Measurements from ENCODE around the gene HOXB4. TPM values are rescaled to one million over a fixed set of nuclear protein-coding genes. Genes with fewer than 3 reads are reported as not detected.

HOXB4 gene
- total and polyA plus RNA-seq, 10 of the 15 experiments (the other 5 are each of a cell fraction or from before 2014, with no cell fraction given), result 0.35 to 5.8 (median 3.0) TPM

- Histone ChIP-seq H4K20me1 (ENCODE audit: control insufficient read depth, insufficient read depth) (no peaks in the 10 kb centered on the region), H3K9ac (ENCODE audit: control insufficient read depth, insufficient read depth, low read length) (no peak overlapping the region), H3K9me3 (replicated peaks; ENCODE audit: control insufficient read depth, insufficient read depth, low read length) (no peaks in the 10 kb centered on the region), H2AFZ (ENCODE audit: control insufficient read depth, low read depth, low read length) (no peak overlapping the region), H3K36me3 (ENCODE audit: control insufficient read depth in 2 of 2, insufficient read depth in 2 of 2, low read length in 1 of 2) (no peaks in the 10 kb centered on the region; a peak in 2 of 4 replicates), H3K4me2 (ENCODE audit: control insufficient read depth, insufficient read depth) (no peak overlapping the region), H3K27ac (ENCODE audit: control insufficient read depth, insufficient read depth) (no peak overlapping the region), H3K4me3 (no peak overlapping the region), H3K79me2 (ENCODE audit: control insufficient read depth, insufficient read depth, low read length) (no peaks in the 10 kb centered on the region), H3K4me1 (ENCODE audit: control insufficient read depth, insufficient read depth, low read length) (no peaks in the 10 kb centered on the region), H3K27me3 (replicated peaks in 1 of 2; ENCODE audit: control insufficient read depth in 2 of 2, insufficient read depth in 2 of 2, low read length in 1 of 2) (no peaks in the 10 kb centered on the region)
- TF ChIP-seq HDGF (IDR thresholded peaks at IDR 0.05) (no peak), CEBPB (IDR thresholded peaks at IDR 0.05; ENCODE audit: borderline replicate concordance in 1 of 2, low read depth in 2 of 2, low read length in 2 of 2) (no peak), HSF1 (IDR thresholded peaks at IDR 0.05; ENCODE audit: low read depth, low read length) (no peak)
- RAD21 ChIA-PET (ENCODE audit: unreplicated experiment), result no interaction called here
- 64% methylated on average over 16 of the region's 16 CpGs for WGBS (ENCODE audit: insufficient coverage, insufficient replicate concordance, low lambda C conversion rate, missing lambda C conversion rate)
- intact Hi-C loops (cut with micrococcal nuclease; ENCODE audit: unreplicated experiment), result no loop called here
- DNase-seq (ENCODE audit: low read depth, low spot score) (no peak), FAIRE-seq (no peak), ATAC-seq (no peak)
- CTCF ChIA-PET, result interaction anchor here (0.8 kb wide), 2 partner anchors 48 to 226 kb away, joined by 3 read pairs; no protein-coding TSS in a partner anchor
- in situ Hi-C loops (cut with MboI), result no loop called here
- POLR2A ChIA-PET, result interaction anchor here (0.5 to 0.6 kb wide), 2 partner anchors 31 to 557 kb away, joined by 3 read pairs; no protein-coding TSS in a partner anchor
- SMC1A ChIA-PET (ENCODE audit: uncharacterized antibody, unreplicated experiment), result no interaction called here
- BruUV-seq (replicated peaks), result no TSS peak
Observed at GRCh38 chr17:48559122-48559839, 18.9 kb downstream of the HOXB4 start.

GRCh38 chr17:48558831-48559121 lies 19.4 kb downstream of the HOXB4 start:
- intact Hi-C loops (cut with micrococcal nuclease; ENCODE audit: unreplicated experiment) (no loop called here), in situ Hi-C loops (cut with MboI) (no loop called here)
- Histone ChIP-seq H4K20me1 (ENCODE audit: control insufficient read depth, insufficient read depth) (no peaks in the 10 kb centered on the region), H3K4me3 (no peak overlapping the region), H2AFZ (ENCODE audit: control insufficient read depth, low read depth, low read length) (no peak overlapping the region), H3K79me2 (ENCODE audit: control insufficient read depth, insufficient read depth, low read length) (no peaks in the 10 kb centered on the region), H3K4me1 (ENCODE audit: control insufficient read depth, insufficient read depth, low read length) (no peaks in the 10 kb centered on the region), H3K9ac (ENCODE audit: control insufficient read depth, insufficient read depth, low read length) (no peak overlapping the region), H3K27ac (ENCODE audit: control insufficient read depth, insufficient read depth) (no peak overlapping the region), H3K36me3 (ENCODE audit: control insufficient read depth in 2 of 2, insufficient read depth in 2 of 2, low read length in 1 of 2) (no peaks in the 10 kb centered on the region; a peak in 2 of 4 replicates), H3K27me3 (replicated peaks in 1 of 2; ENCODE audit: control insufficient read depth in 2 of 2, insufficient read depth in 2 of 2, low read length in 1 of 2) (no peaks in the 10 kb centered on the region), H3K4me2 (ENCODE audit: control insufficient read depth, insufficient read depth) (no peak overlapping the region), H3K9me3 (replicated peaks; ENCODE audit: control insufficient read depth, insufficient read depth, low read length) (no peaks in the 10 kb centered on the region)
- SMC1A ChIA-PET (ENCODE audit: uncharacterized antibody, unreplicated experiment), result no interaction called here
- FAIRE-seq (no peak), DNase-seq (ENCODE audit: low read depth, low spot score) (no peak), ATAC-seq (no peak)
- RAD21 ChIA-PET (ENCODE audit: unreplicated experiment), result no interaction called here
- no TSS peak for BruUV-seq (replicated peaks)
- CTCF ChIA-PET, result no interaction called here
- POLR2A ChIA-PET, result no interaction called here
- 29% methylated on average over 2 of the region's 2 CpGs for WGBS (ENCODE audit: insufficient coverage, insufficient replicate concordance, low lambda C conversion rate, missing lambda C conversion rate)
- TF ChIP-seq NFXL1 (IDR thresholded peaks at IDR 0.05; ENCODE audit: borderline replicate concordance) (no peak), CREB1 (IDR thresholded peaks at IDR 0.05; ENCODE audit: low read depth) (no peak), ZBTB11 (CRISPR knock-in tag; IDR thresholded peaks at IDR 0.05) (no peak), TCF3 (IDR thresholded peaks at IDR 0.05; ENCODE audit: borderline replicate concordance, insufficient read depth, low read depth, low read length) (no peak), CBX5 (IDR thresholded peaks at IDR 0.05; ENCODE audit: low read depth) (no peak), ZBTB33 (IDR thresholded peaks at IDR 0.05) (no peak), CBFB (IDR thresholded peaks at IDR 0.05; ENCODE audit: low read depth) (no peak), SREBF2 (IDR thresholded peaks at IDR 0.05; ENCODE audit: low read length) (no peak)

All from GM12878 (cell line).